Endothelial cell of umbilical vein (primary cell): ENCODE results near the gene NRF1. TPM values are rescaled to one million over a fixed set of nuclear protein-coding genes. Genes with fewer than 3 reads are reported as not detected.

Experiments
- BruUV-seq: library from RNA; stranded (reverse); fragments of 400-500 nt; replicated peaks from 2 replicates; lab custom pipeline; 2021; lab: Mats Ljungman, UMichigan
- CTCF ChIA-PET: fragments of 300-600, 350-600 bp; sonication (Branson Sonifier 250); formaldehyde crosslinking; loops from one replicate; lab custom pipeline; 2021; ENCODE audit warnings: antibody characterized with exemption, inconsistent platforms; lab: Charles Lee
- POLR2A ChIA-PET: fragments of 300-600, 350-600 bp; sonication (Branson Sonifier 250); formaldehyde crosslinking; loops from one replicate; lab custom pipeline; 2021; ENCODE audit warnings: antibody characterized with exemption, inconsistent platforms; lab: Charles Lee
- DNase-seq: peaks from one replicate; pipeline ENCODE4 v3.0.0-alpha.2; 2011; ENCODE audit warnings: low read depth, low spot score
- FAIRE-seq: peaks from 2 replicates; lab custom pipeline; 2011; peaks lifted over from hg19 to GRCh38; lab: Jason Lieb, UNC
- H2AFZ ChIP-seq: 2 replicates; pipeline ENCODE4 v1.6.0; 2012; ENCODE audit warnings: low read depth, low read length, control low read depth, inconsistent platforms
- H3K27ac ChIP-seq: 2 replicates; pipeline ENCODE4 v1.5.1; 2011; ENCODE audit warnings: low read depth, mild to moderate bottlenecking, control low read depth, low read length, moderate library complexity; ENCODE audit not compliant: insufficient read depth
- H3K27me3 ChIP-seq, 2 experiments: 2 replicates each; pipeline versions ENCODE4 v1.6.0 to v1.6.1; 2011; ENCODE audit warnings: low read length in 2 of 2, mixed read lengths in 1 of 2; ENCODE audit not compliant: control insufficient read depth in 2 of 2, insufficient read depth in 2 of 2
- H3K36me3 ChIP-seq, 2 experiments: 2 replicates in 1 of 2; 3 replicates in 1 of 2; pipeline ENCODE4 v1.5.1; 2011; ENCODE audit warnings: low read length in 2 of 2, mild to moderate bottlenecking in 1 of 2, moderate library complexity in 1 of 2; ENCODE audit not compliant: control insufficient read depth in 2 of 2, insufficient read depth in 2 of 2; ENCODE audit errors: extremely low read depth in 1 of 2
- H3K4me1 ChIP-seq: 3 replicates; pipeline ENCODE4 v1.5.1; 2011; ENCODE audit warnings: mild to moderate bottlenecking, low read length; ENCODE audit not compliant: control insufficient read depth, insufficient read depth; ENCODE audit errors: extremely low read depth
- H3K4me2 ChIP-seq: 2 replicates; pipeline ENCODE4 v1.6.1; 2011; ENCODE audit warnings: low read length, control low read depth, mixed read lengths; ENCODE audit not compliant: insufficient read depth
- H3K4me3 ChIP-seq, 3 experiments: fragments of 200-600 bp in 1 of 3; sonication (generic), shearing (Covaris generic) in 1 of 3; replicated peaks in 1 of 3; 2 replicates each; pipeline ENCODE4 v1.5.1; 2011 to 2016; ENCODE audit warnings: control low read depth in 3 of 3, low read length in 3 of 3, mild to moderate bottlenecking in 2 of 3, inconsistent platforms in 1 of 3, low read depth in 1 of 3, moderate library complexity in 1 of 3; ENCODE audit not compliant: insufficient read depth in 1 of 3
- H3K79me2 ChIP-seq: 2 replicates; pipeline ENCODE4 v1.6.0; 2012; ENCODE audit warnings: low read length, inconsistent platforms; ENCODE audit not compliant: control insufficient read depth, insufficient read depth
- H3K9ac ChIP-seq: replicated peaks from 2 replicates; pipeline ENCODE3; 2011; ENCODE audit warnings: low read length, control low read depth; ENCODE audit not compliant: insufficient read depth; ENCODE audit errors: extremely low read depth
- H3K9me1 ChIP-seq: replicated peaks from 3 replicates; pipeline ENCODE4 v1.6.0; 2011; ENCODE audit warnings: mild to moderate bottlenecking, low read length; ENCODE audit not compliant: control insufficient read depth, insufficient read depth; ENCODE audit errors: extremely low read depth
- H3K9me3 ChIP-seq: replicated peaks from 2 replicates; pipeline ENCODE4 v1.5.1; 2012; ENCODE audit warnings: low read length, inconsistent platforms; ENCODE audit not compliant: control insufficient read depth, insufficient read depth
- H4K20me1 ChIP-seq: replicated peaks from 2 replicates; pipeline ENCODE3; 2011; ENCODE audit warnings: mild to moderate bottlenecking, low read length; ENCODE audit not compliant: control insufficient read depth, insufficient read depth; ENCODE audit errors: extremely low read depth
- EZH2 ChIP-seq: IDR thresholded peaks from 2 replicates; pipeline ENCODE4 v1.6.1; 2012; ENCODE audit warnings: borderline replicate concordance, low read depth, mild to moderate bottlenecking, moderate library complexity, low read length, inconsistent platforms; ENCODE audit not compliant: severe bottlenecking
- JUN ChIP-seq: IDR thresholded peaks from 2 replicates; pipeline ENCODE4 v1.6.1; 2011; ENCODE audit warnings: borderline replicate concordance, low read depth; ENCODE audit not compliant: insufficient read length, insufficient read depth
- POLR2A ChIP-seq: IDR thresholded peaks from 2 replicates; pipeline ENCODE4 v1.6.1; 2012; ENCODE audit warnings: low read depth, mild to moderate bottlenecking, control low read depth, low read length
- POLR2AphosphoS5 ChIP-seq: IDR thresholded peaks from 2 replicates; pipeline ENCODE4 v1.6.1; 2012; ENCODE audit warnings: low read depth, mild to moderate bottlenecking, control low read depth, low read length, moderate library complexity; ENCODE audit not compliant: insufficient read depth
- dilution Hi-C: fragments of 300-500 bp; cut with MboI; formaldehyde crosslinking; loops from one replicate; pipeline ENCODE4 v1.15.0; 2019; ENCODE audit warnings: low sequenced_read_pairs; ENCODE audit not compliant: extremely low pct_ligation_motif_present
- intact Hi-C: fragments of 100-400 bp; cut with micrococcal nuclease; formaldehyde crosslinking; loops from one replicate; pipeline ENCODE4 v1.10.0; 2022
- polyA plus RNA-seq, 4 experiments: library from polyadenylated mRNA; depleted of rRNA in 3 of 4; stranded (reverse) in 3 of 4; unstranded in 1 of 4; fragments of >200 nt; gene quantifications; 2 replicates each; pipeline versions ENCODE4 v1.2.1 to v1.2.3, GENCODE V29; 2011 to 2012; ENCODE audit warnings: missing spikeins in 1 of 4
- total RNA-seq: library from RNA; stranded (reverse); gene quantifications from 2 replicates; pipeline ENCODE4 v1.2.3, GENCODE V29; 2021

Gene NRF1
- total and polyA plus RNA-seq, 2 donors (not counting 3 experiments of a cell fraction or from before 2014, with no cell fraction given) = 14.6 to 20.3 TPM

DNA sequence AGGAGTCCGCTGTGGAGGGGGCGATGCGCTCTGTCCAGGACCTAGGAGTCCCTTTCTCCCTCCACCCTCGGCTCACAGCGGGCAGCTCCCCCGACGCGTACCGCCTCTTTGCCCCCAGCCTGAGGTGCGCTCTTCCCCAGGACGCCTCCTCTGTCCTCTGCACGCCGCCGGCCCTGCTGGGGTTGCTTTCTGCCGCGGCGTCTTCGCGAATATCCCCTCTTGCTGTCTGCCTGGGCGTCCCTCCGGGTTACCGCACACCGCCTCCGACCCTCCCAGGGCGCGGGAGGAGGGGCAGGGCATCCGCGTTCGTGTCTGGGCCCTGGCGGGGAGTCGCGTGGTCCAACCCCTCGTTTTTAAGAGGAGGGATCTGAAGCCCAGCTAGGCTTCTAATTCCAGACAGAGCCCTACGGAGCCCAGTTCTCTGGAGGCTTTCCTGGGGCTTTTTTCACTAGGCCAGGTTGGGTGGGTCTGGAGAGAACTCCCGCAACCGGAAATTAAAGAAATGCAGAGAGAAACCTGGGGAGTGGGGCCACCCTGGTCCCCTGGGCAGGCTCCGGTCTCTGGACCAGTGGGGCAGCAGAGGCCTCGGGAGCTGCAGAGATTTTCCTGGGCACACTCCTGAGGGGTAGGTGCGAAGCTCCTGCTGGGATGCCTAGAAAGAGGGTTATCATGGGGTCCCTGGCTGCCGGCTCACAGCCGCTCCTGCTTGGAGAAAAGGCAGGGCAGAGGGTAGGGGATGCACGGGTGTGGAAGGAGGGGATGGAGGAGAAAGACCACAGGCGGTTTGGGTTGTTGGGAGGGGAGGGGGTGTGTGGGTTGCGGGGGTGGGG is 174.4 kb downstream of the NRF1 start:
- no TSS peak for BruUV-seq
- dilution Hi-C loops = no loop called here
- Histone ChIP-seq H3K4me2 (no peak overlapping the region), H3K27ac (no peak overlapping the region), H3K4me3 (no peak overlapping the region), H3K9me3 (no peaks in the 10 kb centered on the region), H3K36me3 (no peaks in the 10 kb centered on the region), H2AFZ (no peak overlapping the region), H4K20me1 (no peaks in the 10 kb centered on the region), H3K9me1 (no peaks in the 10 kb centered on the region), H3K4me1 (no peaks in the 10 kb centered on the region), H3K9ac (no peak overlapping the region), H3K27me3 (peaks cover 66 to 69% of the 10 kb centered on the region in 2 experiments), H3K79me2 (no peaks in the 10 kb centered on the region)
- no peak for DNase-seq
- CTCF ChIA-PET = interaction anchor here (0.6 to 1.2 kb wide), 2 partner anchors 44 to 656 kb away, joined by 3 read pairs; no protein-coding TSS in a partner anchor
- intact Hi-C loops = no loop called here
- no peak for FAIRE-seq
- TF ChIP-seq EZH2 (peak; percentile 71), POLR2AphosphoS5 (no peak), POLR2A (no peak), JUN (no peak)
- POLR2A ChIA-PET = interaction anchor here (0.8 kb wide), 1 partner anchor 489 kb away, joined by 3 read pairs; no protein-coding TSS in a partner anchor

DNA sequence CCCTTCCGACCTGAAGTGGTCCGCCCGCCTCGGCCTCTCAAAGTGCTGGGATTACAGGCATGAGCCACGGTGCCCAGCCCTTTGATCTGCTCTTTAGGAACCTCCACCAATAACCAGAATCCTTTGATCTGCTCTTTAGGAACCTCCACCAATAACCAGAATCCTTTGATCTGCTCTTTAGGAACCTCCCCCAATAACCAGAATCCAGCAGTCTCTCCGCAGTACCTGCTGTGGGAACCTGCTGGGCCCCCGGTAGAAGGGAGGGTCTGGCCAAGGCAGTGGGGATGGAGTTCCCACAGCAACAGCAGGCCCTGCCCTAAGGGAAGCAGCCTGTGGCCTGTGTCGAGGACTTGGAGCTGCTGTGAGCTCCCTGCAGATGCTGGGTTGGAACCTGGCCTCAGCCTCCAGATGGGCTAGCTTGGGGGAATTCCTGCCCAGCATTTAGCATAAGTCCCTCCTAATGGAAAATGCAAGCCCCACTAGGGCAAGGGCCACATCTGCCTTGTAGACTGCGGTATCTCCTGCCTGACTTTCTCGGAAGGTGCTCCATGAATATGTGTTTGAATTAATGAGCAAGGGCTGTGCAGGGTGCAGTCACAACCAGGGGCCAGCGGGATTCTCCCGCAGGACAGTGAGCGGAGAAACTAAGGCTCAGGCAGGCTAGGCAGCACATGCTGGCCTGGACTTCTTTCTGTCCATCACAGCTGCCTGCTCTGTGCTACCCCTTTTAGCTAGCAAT is 175.5 kb downstream of the NRF1 start:
- intact Hi-C loops = no loop called here

More for the DNA sequence above, 175.5 kb downstream of the NRF1 start:
- POLR2A ChIA-PET = no interaction called here
- no peak overlapping the region for H3K27ac ChIP-seq
- no peaks in the 10 kb centered on the region for H3K36me3 ChIP-seq
- H3K4me1 ChIP-seq = no peaks in the 10 kb centered on the region
- CTCF ChIA-PET = interaction anchor here (1.2 kb wide), 1 partner anchor 43 kb away, joined by 3 read pairs; no protein-coding TSS in a partner anchor
- H3K4me3 ChIP-seq = no peak overlapping the region
- H3K79me2 ChIP-seq = no peaks in the 10 kb centered on the region
- H3K27me3 ChIP-seq = peaks cover 58% of the 10 kb centered on the region in 2 experiments
- no peak overlapping the region for H3K9ac ChIP-seq
- H4K20me1 ChIP-seq = no peaks in the 10 kb centered on the region
- no peaks in the 10 kb centered on the region for H3K9me3 ChIP-seq
- BruUV-seq = no TSS peak
- no peaks in the 10 kb centered on the region for H3K9me1 ChIP-seq
- H3K4me2 ChIP-seq = no peak overlapping the region
- DNase-seq (no peak), FAIRE-seq (no peak)
- dilution Hi-C loops = no loop called here
- H2AFZ ChIP-seq = no peak overlapping the region
- TF ChIP-seq EZH2 = peak; percentile 29
- no peak for TF ChIP-seq JUN
